ENCODE measurements around the gene PNP.
"Not testable (repeated sequence)": the region's sequence is repeated elsewhere in the genome, so short reads cannot be mapped to it uniquely, and the experiment has no call there.

DNA sequence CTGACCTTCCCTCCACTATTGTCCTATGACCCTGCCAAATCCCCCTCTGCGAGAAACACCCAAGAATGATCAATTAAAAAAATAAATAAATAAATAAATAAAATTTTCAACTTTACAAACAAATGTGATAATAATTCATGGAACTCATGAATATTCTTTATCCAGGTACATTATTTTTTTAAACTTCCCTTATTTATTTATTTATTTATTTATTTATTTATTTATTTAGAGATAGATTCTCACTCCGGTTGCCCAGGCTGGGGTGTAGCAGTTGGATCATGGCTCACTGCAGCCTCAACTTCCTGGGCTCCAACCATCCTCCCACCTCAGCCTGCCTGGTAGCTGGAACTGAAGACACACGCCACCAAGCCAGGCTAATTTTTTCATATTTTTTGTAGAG, 38.3 kb downstream of the PNP start:
- TF ChIP-seq, protein P1, sequence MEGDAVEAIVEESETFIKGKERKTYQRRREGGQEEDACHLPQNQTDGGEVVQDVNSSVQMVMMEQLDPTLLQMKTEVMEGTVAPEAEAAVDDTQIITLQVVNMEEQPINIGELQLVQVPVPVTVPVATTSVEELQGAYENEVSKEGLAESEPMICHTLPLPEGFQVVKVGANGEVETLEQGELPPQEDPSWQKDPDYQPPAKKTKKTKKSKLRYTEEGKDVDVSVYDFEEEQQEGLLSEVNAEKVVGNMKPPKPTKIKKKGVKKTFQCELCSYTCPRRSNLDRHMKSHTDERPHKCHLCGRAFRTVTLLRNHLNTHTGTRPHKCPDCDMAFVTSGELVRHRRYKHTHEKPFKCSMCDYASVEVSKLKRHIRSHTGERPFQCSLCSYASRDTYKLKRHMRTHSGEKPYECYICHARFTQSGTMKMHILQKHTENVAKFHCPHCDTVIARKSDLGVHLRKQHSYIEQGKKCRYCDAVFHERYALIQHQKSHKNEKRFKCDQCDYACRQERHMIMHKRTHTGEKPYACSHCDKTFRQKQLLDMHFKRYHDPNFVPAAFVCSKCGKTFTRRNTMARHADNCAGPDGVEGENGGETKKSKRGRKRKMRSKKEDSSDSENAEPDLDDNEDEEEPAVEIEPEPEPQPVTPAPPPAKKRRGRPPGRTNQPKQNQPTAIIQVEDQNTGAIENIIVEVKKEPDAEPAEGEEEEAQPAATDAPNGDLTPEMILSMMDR (IDR thresholded peaks at IDR 0.05) = not testable (repeated sequence)
- TF ChIP-seq POLR2A (IDR thresholded peaks at IDR 0.05) = not testable (repeated sequence)
